Measurements from ENCODE around the gene NUMB. TPM values are rescaled to one million over a fixed set of nuclear protein-coding genes. Genes with fewer than 3 reads are reported as not detected.

Gene NUMB
- total and polyA plus RNA-seq, 2 of the 13 experiments (the other 11 are each of a cell fraction or from before 2014, with no cell fraction given): 20.3 to 71.1 TPM

- ATAC-seq: no peak
Measured at GRCh38 chr14:73403181-73403752, 55.1 kb downstream of the NUMB start.

DNA sequence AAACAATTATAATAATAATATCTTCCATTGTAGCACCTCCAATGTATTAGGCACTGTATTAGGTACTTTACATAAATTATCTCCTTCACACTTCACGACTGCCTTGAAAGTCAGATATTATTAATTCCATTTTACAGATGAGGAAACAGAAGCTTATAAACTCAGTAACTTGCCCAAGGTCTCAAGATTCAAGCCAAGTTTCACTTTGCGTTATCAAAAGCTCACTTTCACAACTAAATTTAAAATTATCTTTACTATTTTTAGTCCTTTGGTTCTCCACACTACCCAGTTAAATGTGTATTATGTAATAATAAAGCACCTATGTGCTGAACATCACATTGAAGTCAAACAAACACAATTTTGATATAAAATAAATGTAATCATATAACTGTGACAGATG, 55.8 kb downstream of the NUMB start:
- TF ChIP-seq NFYC (CRISPR knock-in tag; IDR thresholded peaks at IDR 0.05) (no peak), FOXP1 (IDR thresholded peaks at IDR 0.05) (no peak), FOXP1 (CRISPR knock-in tag; IDR thresholded peaks at IDR 0.05) (no peak), KAT2B (IDR thresholded peaks at IDR 0.05; ENCODE audit: borderline replicate concordance, low read depth, low read length) (no peak), FOSL1 (CRISPR knock-in tag; IDR thresholded peaks at IDR 0.05; ENCODE audit: borderline replicate concordance) (no peak), LCORL (IDR thresholded peaks at IDR 0.05) (no peak), LCORL (CRISPR knock-in tag; IDR thresholded peaks at IDR 0.05) (no peak), WIZ (CRISPR knock-in tag; IDR thresholded peaks at IDR 0.05) (no peak)
- DNase-seq (ENCODE audit: low spot score): no peak
- intact Hi-C loops (cut with micrococcal nuclease; ENCODE audit: unreplicated experiment) (no loop called here), in situ Hi-C loops (cut with HindIII; ENCODE audit: extremely low pct_ligation_motif_present, low pct_unique_long_range_greater_than_20kb) (no loop called here)
- no peak for FAIRE-seq
- WGBS (ENCODE audit: low lambda C conversion rate): 95% methylated on average over 2 of the region's 2 CpGs
- H3K4me2 ChIP-seq (ENCODE audit: low read depth, low read length): no peak overlapping the region
- peaks cover 14% of the 10 kb centered on the region for H3K4me1 ChIP-seq (ENCODE audit: insufficient read depth, low read length)
- TSS peak; percentile 5 for BruUV-seq (replicated peaks)
- no peak for ATAC-seq
- H2AFZ ChIP-seq (ENCODE audit: low read length): no peak overlapping the region
- no peak overlapping the region for H3K4me3 ChIP-seq (replicated peaks in 1 of 3; ENCODE audit: insufficient read depth in 1 of 3, low read depth in 2 of 3, low read length in 3 of 3)
- H3K27ac ChIP-seq (ENCODE audit: extremely low read length, insufficient read depth, low read length): no peak overlapping the region
- H4K20me1 ChIP-seq (ENCODE audit: insufficient read depth, low read length): no peaks in the 10 kb centered on the region
- ChIA-PET POLR2A (no interaction called here), CTCF (ENCODE audit: low intra/inter-chr PET ratio, low total read pairs) (no interaction called here)
- H3K9ac ChIP-seq (ENCODE audit: insufficient read depth, low read depth, low read length): no peak overlapping the region
- no peaks in the 10 kb centered on the region for H3K9me3 ChIP-seq (ENCODE audit: low read length)
- no peaks in the 10 kb centered on the region for H3K27me3 ChIP-seq (ENCODE audit: control insufficient read depth in 1 of 2, insufficient read depth in 2 of 2, low read length in 2 of 2)
- H3K36me3 ChIP-seq (replicated peaks in 1 of 2; ENCODE audit: control insufficient read depth in 1 of 2, insufficient read depth in 2 of 2, low read length in 2 of 2): peaks cover 0 to 8% of the 10 kb centered on the region in 2 experiments; a peak in 3 of 5 replicates
- peaks cover 9% of the 10 kb centered on the region for H3K79me2 ChIP-seq (ENCODE audit: insufficient read depth, low read length)

More at GRCh38 chr14:73403181-73403752, 55.1 kb downstream of the NUMB start:
- peaks cover 7% of the 10 kb centered on the region for H3K4me1 ChIP-seq (ENCODE audit: insufficient read depth, low read length)
- POLR2A ChIA-PET: no interaction called here
- H3K9ac ChIP-seq (ENCODE audit: insufficient read depth, low read depth, low read length): no peak overlapping the region
- in situ Hi-C loops (cut with HindIII; ENCODE audit: extremely low pct_ligation_motif_present, low pct_unique_long_range_greater_than_20kb) (no loop called here), intact Hi-C loops (cut with micrococcal nuclease; ENCODE audit: unreplicated experiment) (no loop called here)
- H3K4me3 ChIP-seq (replicated peaks in 1 of 3; ENCODE audit: insufficient read depth in 1 of 3, low read depth in 2 of 3, low read length in 3 of 3): no peak overlapping the region
- CTCF ChIA-PET (ENCODE audit: low intra/inter-chr PET ratio, low total read pairs): no interaction called here
- H3K36me3 ChIP-seq (replicated peaks in 1 of 2; ENCODE audit: control insufficient read depth in 1 of 2, insufficient read depth in 2 of 2, low read length in 2 of 2): peaks cover 0 to 8% of the 10 kb centered on the region in 2 experiments; a peak in 3 of 5 replicates
- BruUV-seq (replicated peaks): no TSS peak
- H3K27me3 ChIP-seq (ENCODE audit: control insufficient read depth in 1 of 2, insufficient read depth in 2 of 2, low read length in 2 of 2): no peaks in the 10 kb centered on the region
- WGBS (ENCODE audit: low lambda C conversion rate): 98% methylated on average over 4 of the region's 4 CpGs
- H3K4me2 ChIP-seq (ENCODE audit: low read depth, low read length): no peak overlapping the region
- no peaks in the 10 kb centered on the region for H3K9me3 ChIP-seq (ENCODE audit: low read length)
- TF ChIP-seq RXRA (CRISPR knock-in tag; IDR thresholded peaks at IDR 0.05) (no peak), MAZ (IDR thresholded peaks at IDR 0.05; ENCODE audit: borderline replicate concordance, low read depth, low read length) (no peak), MAZ (CRISPR knock-in tag; IDR thresholded peaks at IDR 0.05; ENCODE audit: low read depth) (no peak)
- H2AFZ ChIP-seq (ENCODE audit: low read length): no peak overlapping the region
- H3K79me2 ChIP-seq (ENCODE audit: insufficient read depth, low read length): peaks cover 9% of the 10 kb centered on the region
- FAIRE-seq: no peak
- H3K27ac ChIP-seq (ENCODE audit: extremely low read length, insufficient read depth, low read length): no peak overlapping the region
- DNase-seq (ENCODE audit: low spot score): no peak
- H4K20me1 ChIP-seq (ENCODE audit: insufficient read depth, low read length): no peaks in the 10 kb centered on the region
